IMR-90 (cell line): ENCODE measurements around the gene NDST1.

Source experiments
- CEBPB ChIP-seq: IDR thresholded peaks from 2 replicates; pipeline ENCODE4 v1.6.1; 2012; ENCODE audit warnings: low read depth, low read length, improper control_type of control experiment
- CHD1 ChIP-seq: IDR thresholded peaks from 2 replicates; pipeline ENCODE4 v1.6.1; 2012; ENCODE audit warnings: low read depth, low read length, improper control_type of control experiment
- MAFK ChIP-seq: IDR thresholded peaks from 2 replicates; pipeline ENCODE4 v1.6.1; 2012; ENCODE audit warnings: low read depth, low read length, improper control_type of control experiment
- MAZ ChIP-seq: IDR thresholded peaks from 2 replicates; pipeline ENCODE4 v1.6.1; 2012; ENCODE audit warnings: low read depth, mild to moderate bottlenecking, low read length, improper control_type of control experiment, moderate library complexity, borderline replicate concordance
- MXI1 ChIP-seq: IDR thresholded peaks from 2 replicates; pipeline ENCODE4 v1.6.1; 2012; ENCODE audit warnings: low read depth, mild to moderate bottlenecking, low read length, moderate library complexity, borderline replicate concordance
- POLR2A ChIP-seq: IDR thresholded peaks from 2 replicates; pipeline ENCODE4 v1.6.1; 2012; ENCODE audit warnings: mild to moderate bottlenecking, low read depth, low read length
- RAD21 ChIP-seq: IDR thresholded peaks from 2 replicates; pipeline ENCODE4 v1.6.1; 2012; ENCODE audit warnings: low read length, improper control_type of control experiment
- RFX5 ChIP-seq: IDR thresholded peaks from 2 replicates; pipeline ENCODE4 v1.8.0; 2012; ENCODE audit warnings: low read depth, mild to moderate bottlenecking, low read length, moderate library complexity
- SMC3 ChIP-seq: fragments of 150-350 bp; IDR thresholded peaks from 2 replicates; pipeline ENCODE4 v1.6.1; 2016; ENCODE audit warnings: low read depth, mild to moderate bottlenecking, antibody characterized with exemption, low read length, moderate library complexity
- TF ChIP-seq, protein P1 (sequence below): conservative IDR thresholded peaks from 2 replicates; pipeline ENCODE4 v1.5.1; 2012; ENCODE audit warnings: mild to moderate bottlenecking, low read depth, low read length, improper control_type of control experiment
- TF ChIP-seq, protein P2 (sequence below): fragments of 150-350 bp; IDR thresholded peaks from 2 replicates; pipeline ENCODE4 v1.6.1; 2017; ENCODE audit warnings: mild to moderate bottlenecking, antibody characterized with exemption, low read length, low read depth
- TF ChIP-seq, protein P3 (sequence below): fragments of 150-350 bp; IDR thresholded peaks from 2 replicates; pipeline ENCODE4 v1.6.1; 2016; ENCODE audit warnings: low read depth, mild to moderate bottlenecking, low read length, moderate library complexity, borderline replicate concordance

DNA sequence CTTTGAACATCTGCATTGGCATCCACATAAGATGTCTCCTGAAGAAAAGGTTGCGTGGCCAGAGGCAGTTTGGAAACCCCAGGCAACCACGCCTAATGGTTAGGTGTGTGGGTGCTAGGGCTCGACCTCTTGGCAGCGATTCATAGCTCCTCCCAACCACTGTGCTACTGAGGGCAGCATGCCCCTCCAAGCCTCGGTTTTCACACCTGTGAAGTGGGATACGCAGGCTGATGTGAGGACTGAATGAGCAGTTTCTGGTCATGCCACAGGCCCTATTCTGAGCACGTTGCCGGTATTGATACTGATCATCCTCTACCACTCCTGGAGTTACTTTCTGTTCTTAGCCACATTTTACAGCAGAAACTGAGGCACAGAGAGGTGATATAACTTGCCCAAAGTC, 19.1 kb downstream of the NDST1 start:
- TF ChIP-seq, protein P1, sequence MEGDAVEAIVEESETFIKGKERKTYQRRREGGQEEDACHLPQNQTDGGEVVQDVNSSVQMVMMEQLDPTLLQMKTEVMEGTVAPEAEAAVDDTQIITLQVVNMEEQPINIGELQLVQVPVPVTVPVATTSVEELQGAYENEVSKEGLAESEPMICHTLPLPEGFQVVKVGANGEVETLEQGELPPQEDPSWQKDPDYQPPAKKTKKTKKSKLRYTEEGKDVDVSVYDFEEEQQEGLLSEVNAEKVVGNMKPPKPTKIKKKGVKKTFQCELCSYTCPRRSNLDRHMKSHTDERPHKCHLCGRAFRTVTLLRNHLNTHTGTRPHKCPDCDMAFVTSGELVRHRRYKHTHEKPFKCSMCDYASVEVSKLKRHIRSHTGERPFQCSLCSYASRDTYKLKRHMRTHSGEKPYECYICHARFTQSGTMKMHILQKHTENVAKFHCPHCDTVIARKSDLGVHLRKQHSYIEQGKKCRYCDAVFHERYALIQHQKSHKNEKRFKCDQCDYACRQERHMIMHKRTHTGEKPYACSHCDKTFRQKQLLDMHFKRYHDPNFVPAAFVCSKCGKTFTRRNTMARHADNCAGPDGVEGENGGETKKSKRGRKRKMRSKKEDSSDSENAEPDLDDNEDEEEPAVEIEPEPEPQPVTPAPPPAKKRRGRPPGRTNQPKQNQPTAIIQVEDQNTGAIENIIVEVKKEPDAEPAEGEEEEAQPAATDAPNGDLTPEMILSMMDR: no peak
- no peak for TF ChIP-seq POLR2A
- no peak for TF ChIP-seq MXI1
- TF ChIP-seq, protein P2, sequence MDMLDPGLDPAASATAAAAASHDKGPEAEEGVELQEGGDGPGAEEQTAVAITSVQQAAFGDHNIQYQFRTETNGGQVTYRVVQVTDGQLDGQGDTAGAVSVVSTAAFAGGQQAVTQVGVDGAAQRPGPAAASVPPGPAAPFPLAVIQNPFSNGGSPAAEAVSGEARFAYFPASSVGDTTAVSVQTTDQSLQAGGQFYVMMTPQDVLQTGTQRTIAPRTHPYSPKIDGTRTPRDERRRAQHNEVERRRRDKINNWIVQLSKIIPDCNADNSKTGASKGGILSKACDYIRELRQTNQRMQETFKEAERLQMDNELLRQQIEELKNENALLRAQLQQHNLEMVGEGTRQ: no peak
- TF ChIP-seq MAZ: no peak
- no peak for TF ChIP-seq CEBPB
- TF ChIP-seq RAD21: no peak
- TF ChIP-seq RFX5: no peak
- no peak for TF ChIP-seq CHD1
- TF ChIP-seq MAFK: no peak
- TF ChIP-seq, protein P3, sequence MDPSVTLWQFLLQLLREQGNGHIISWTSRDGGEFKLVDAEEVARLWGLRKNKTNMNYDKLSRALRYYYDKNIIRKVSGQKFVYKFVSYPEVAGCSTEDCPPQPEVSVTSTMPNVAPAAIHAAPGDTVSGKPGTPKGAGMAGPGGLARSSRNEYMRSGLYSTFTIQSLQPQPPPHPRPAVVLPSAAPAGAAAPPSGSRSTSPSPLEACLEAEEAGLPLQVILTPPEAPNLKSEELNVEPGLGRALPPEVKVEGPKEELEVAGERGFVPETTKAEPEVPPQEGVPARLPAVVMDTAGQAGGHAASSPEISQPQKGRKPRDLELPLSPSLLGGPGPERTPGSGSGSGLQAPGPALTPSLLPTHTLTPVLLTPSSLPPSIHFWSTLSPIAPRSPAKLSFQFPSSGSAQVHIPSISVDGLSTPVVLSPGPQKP: no peak
- TF ChIP-seq SMC3: no peak
